Breast epithelium (tissue), 4 donors: ENCODE results near the gene HSPD1. TPM values are rescaled to one million over a fixed set of nuclear protein-coding genes. Genes with fewer than 3 reads are reported as not detected.

Experiments
- DNase-seq, 2 donors: peaks; one replicate each; pipeline ENCODE4 v3.0.0-alpha.2; 2019; ENCODE audit warnings: low spot score in 2 of 2
- H3K27ac ChIP-seq, 2 donors: fragments of 200-600 bp; sonication (generic) in 1 of 2; one replicate each; pipeline ENCODE4 v1.5.1; 2016 to 2019; ENCODE audit warnings: mild to moderate bottlenecking in 1 of 2
- H3K27me3 ChIP-seq, 2 donors: fragments of 200-600 bp; sonication (generic) in 1 of 2; one replicate each; pipeline versions ENCODE4 v1.5.1 to v1.6.0; 2017 to 2019; ENCODE audit warnings: control low read depth in 1 of 2, mild to moderate bottlenecking in 1 of 2
- H3K36me3 ChIP-seq: fragments of 200-600 bp; one replicate; pipeline ENCODE4 v1.5.1; 2019
- H3K4me1 ChIP-seq, 2 donors: fragments of 200-600 bp; sonication (generic); one replicate each; pipeline ENCODE4 v1.5.1; 2016 to 2019; ENCODE audit warnings: control low read depth in 1 of 2
- H3K4me3 ChIP-seq, 3 donors: fragments of 200-600 bp; sonication (generic); 1 replicate in 2 of 3; 2 replicates in 1 of 3; pipeline ENCODE4 v1.5.1; 2016 to 2019; ENCODE audit warnings: mild to moderate bottlenecking in 3 of 3, moderate library complexity in 2 of 3
- H3K9me3 ChIP-seq, 2 donors: fragments of 200-600 bp; sonication (generic) in 1 of 2; one replicate each; pipeline ENCODE4 v1.5.1; 2016 to 2019; ENCODE audit warnings: control low read depth in 1 of 2
- POLR2A ChIP-seq: fragments of 450-650 bp; IDR thresholded peaks from one replicate; pipeline ENCODE4 v1.6.1; 2016; ENCODE audit warnings: antibody characterized with exemption, mild to moderate bottlenecking, moderate library complexity
- POLR2AphosphoS5 ChIP-seq, 3 donors: sonication (generic); formaldehyde crosslinking; IDR thresholded peaks; one replicate each; pipeline ENCODE4 v1.6.1; 2017; ENCODE audit warnings: antibody characterized with exemption in 3 of 3
- intact Hi-C: fragments of 100-400 bp; cut with DNase I; formaldehyde crosslinking; loops from one replicate; pipeline ENCODE4 v1.15.1; 2023; ENCODE audit warnings: low total_unique reads
- total RNA-seq, 3 donors: library from RNA; depleted of rRNA; stranded (reverse); fragments of >200 nt; gene quantifications; one replicate each; pipeline ENCODE4 v1.1.0, GENCODE V29; 2016
- TF ChIP-seq, protein P1 (sequence below), 3 donors: fragments of 450-650 bp; IDR thresholded peaks; one replicate each; pipeline ENCODE4 v1.5.1; 2016 to 2017; ENCODE audit warnings: antibody characterized with exemption in 3 of 3, mild to moderate bottlenecking in 3 of 3, moderate library complexity in 3 of 3

Gene HSPD1
- total RNA-seq, 3 donors from 2014 or later = 108 to 227 (median 205) TPM

DNA sequence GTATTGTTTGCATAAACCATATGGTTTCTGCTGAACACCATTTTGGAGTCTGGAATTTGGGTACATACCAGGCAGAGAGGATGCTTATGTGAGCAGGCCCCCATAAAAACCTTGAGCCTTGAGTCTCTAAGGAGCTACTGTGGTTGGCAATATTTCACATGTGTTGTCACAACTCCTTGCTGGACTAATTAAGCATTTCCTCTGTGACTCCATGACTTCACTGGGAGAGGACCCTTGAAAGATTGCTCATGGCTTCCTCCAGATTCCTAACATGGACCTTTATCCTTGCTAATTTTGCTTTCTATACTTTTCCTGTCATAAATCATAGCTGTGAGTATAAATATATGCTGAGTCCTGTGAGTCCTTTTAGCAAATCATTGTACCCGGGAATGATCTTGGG is 53.9 kb downstream of the HSPD1 start:
- Histone ChIP-seq H3K27me3 (no peaks in the 10 kb centered on the region), H3K9me3 (no peaks in the 10 kb centered on the region), H3K27ac (no peak overlapping the region), H3K4me1 (no peaks in the 10 kb centered on the region), H3K4me3 (no peak overlapping the region), H3K36me3 (no peaks in the 10 kb centered on the region)
- DNase-seq = no peak
- intact Hi-C loops = no loop called here
- TF ChIP-seq POLR2A (no peak), POLR2AphosphoS5 (IDR thresholded peaks at IDR 0.05) (no peak)
- TF ChIP-seq, protein P1, sequence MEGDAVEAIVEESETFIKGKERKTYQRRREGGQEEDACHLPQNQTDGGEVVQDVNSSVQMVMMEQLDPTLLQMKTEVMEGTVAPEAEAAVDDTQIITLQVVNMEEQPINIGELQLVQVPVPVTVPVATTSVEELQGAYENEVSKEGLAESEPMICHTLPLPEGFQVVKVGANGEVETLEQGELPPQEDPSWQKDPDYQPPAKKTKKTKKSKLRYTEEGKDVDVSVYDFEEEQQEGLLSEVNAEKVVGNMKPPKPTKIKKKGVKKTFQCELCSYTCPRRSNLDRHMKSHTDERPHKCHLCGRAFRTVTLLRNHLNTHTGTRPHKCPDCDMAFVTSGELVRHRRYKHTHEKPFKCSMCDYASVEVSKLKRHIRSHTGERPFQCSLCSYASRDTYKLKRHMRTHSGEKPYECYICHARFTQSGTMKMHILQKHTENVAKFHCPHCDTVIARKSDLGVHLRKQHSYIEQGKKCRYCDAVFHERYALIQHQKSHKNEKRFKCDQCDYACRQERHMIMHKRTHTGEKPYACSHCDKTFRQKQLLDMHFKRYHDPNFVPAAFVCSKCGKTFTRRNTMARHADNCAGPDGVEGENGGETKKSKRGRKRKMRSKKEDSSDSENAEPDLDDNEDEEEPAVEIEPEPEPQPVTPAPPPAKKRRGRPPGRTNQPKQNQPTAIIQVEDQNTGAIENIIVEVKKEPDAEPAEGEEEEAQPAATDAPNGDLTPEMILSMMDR (IDR thresholded peaks at IDR 0.05) = no peak

DNA sequence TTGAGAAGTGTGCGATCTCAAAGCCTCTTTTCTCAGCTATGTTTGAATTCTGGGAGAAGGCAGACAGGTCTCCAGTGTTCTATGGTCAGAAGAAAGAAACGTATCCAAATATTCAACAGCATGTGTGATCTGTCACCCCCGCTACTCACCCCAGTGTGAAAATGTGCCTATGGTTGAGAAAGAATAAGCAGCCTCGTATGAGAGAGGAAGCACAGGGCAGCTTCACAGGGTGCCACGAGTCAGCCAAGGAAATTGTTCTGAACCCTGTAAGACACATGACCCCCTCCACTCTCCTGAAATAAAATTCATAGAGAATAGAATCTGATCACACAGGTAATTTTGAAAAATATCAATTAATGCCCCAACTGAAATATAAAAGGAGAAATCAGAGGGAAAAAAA is 56.8 kb downstream of the HSPD1 start:
- no peak overlapping the region for H3K4me3 ChIP-seq
- H3K4me1 ChIP-seq = no peaks in the 10 kb centered on the region
- H3K27ac ChIP-seq = no peak overlapping the region
- TF ChIP-seq, protein P1 (IDR thresholded peaks at IDR 0.05) = no peak
- TF ChIP-seq POLR2A (no peak), POLR2AphosphoS5 (IDR thresholded peaks at IDR 0.05) (no peak)
- H3K9me3 ChIP-seq = no peaks in the 10 kb centered on the region
- intact Hi-C loops = no loop called here
- DNase-seq = no peak
- no peaks in the 10 kb centered on the region for H3K36me3 ChIP-seq
- H3K27me3 ChIP-seq = no peaks in the 10 kb centered on the region

DNA sequence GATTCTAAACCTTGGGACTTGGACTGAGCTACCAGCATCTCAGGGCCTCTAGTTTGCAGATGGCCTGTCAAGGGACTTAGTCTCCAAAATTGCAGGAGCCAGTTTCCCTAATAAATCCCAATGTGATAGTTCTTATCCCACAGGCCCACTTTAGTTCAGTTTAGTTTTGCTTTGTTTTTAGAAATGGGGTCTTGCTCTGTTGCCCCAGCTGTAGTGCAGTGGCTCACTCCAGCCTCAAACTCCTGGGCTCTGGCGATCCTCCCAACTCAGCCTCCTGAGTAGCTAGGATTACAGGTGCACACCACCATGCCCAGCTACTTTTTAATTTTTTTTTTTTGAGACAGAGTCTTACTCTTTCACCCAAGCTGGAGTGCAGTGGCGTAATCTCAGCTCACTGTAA is 62.3 kb downstream of the HSPD1 start:
- intact Hi-C loops = no loop called here
- Histone ChIP-seq H3K27me3 (no peaks in the 10 kb centered on the region), H3K4me3 (no peak overlapping the region)

More for the DNA sequence above, 62.3 kb downstream of the HSPD1 start:
- Histone ChIP-seq H3K4me1 (peaks cover 0 to 6% of the 10 kb centered on the region in 2 donors), H3K27ac (no peak overlapping the region), H3K36me3 (no peaks in the 10 kb centered on the region), H3K9me3 (no peaks in the 10 kb centered on the region)
- no peak for TF ChIP-seq POLR2AphosphoS5 (IDR thresholded peaks at IDR 0.05)
- TF ChIP-seq, protein P1 (IDR thresholded peaks at IDR 0.05) = no peak
- TF ChIP-seq POLR2A = no peak
- no peak for DNase-seq

Other genes starting within 250 kb of the HSPD1 start
- gene ANKRD44, start 189.1 kb downstream of the HSPD1 start, total RNA-seq = 10 to 100 TPM; 18.0 to 41.3 (median 19.9) TPM
- 100 to 1,000 TPM; 403 to 552 (median 415) TPM for gene SF3B1, start 64.8 kb downstream of the HSPD1 start, total RNA-seq
- 10 to 100 TPM; 30.7 to 34.4 (median 32.8) TPM for gene COQ10B, start 46.3 kb downstream of the HSPD1 start, total RNA-seq
- gene HSPE1, start 539 bp upstream of the HSPD1 start, total RNA-seq = 100 to 1,000 TPM in 2 of 3 donors, 10 to 100 TPM in 1; 74.9 to 170 (median 124) TPM
- gene MOB4, start 16.2 kb upstream of the HSPD1 start, total RNA-seq = 10 to 100 TPM; 20.6 to 34.7 (median 34.2) TPM
- 10 to 100 TPM in 1 of 3 donors, 1 to 10 TPM in 2; 2.3 to 21.1 (median 7.6) TPM for gene RFTN2, start 175.7 kb upstream of the HSPD1 start, total RNA-seq
- gene MARS2, start 205.5 kb upstream of the HSPD1 start, total RNA-seq = 10 to 100 TPM in 1 of 3 donors, 1 to 10 TPM in 2; 5.4 to 11.9 (median 6.9) TPM